LNCAP (cell line): ENCODE data around the gene VPS35.

ENCODE experiments used
- CTCF ChIP-seq: fragments of 450-650 bp; IDR thresholded peaks from 2 replicates; pipeline ENCODE4 v1.5.1; 2017; ENCODE audit warnings: mild to moderate bottlenecking

VPS35 gene

GRCh38 chr16:46673320-46674013 is 15.5 kb downstream of the VPS35 start:
- peak; percentile 96 for TF ChIP-seq CTCF

GRCh38 chr16:46662123-46662522 is 26.9 kb downstream of the VPS35 start:
- no peak for TF ChIP-seq CTCF

- no peak for TF ChIP-seq CTCF
Observed at GRCh38 chr16:46658925-46659324, 30.1 kb downstream of the VPS35 start.

- TF ChIP-seq CTCF, result no peak
Observed at GRCh38 chr16:46651305-46651704, 37.7 kb downstream of the VPS35 start.

- no peak for TF ChIP-seq CTCF
Observed at GRCh38 chr16:46650254-46650623, 38.7 kb downstream of the VPS35 start.

GRCh38 chr16:46649588-46650253 is 39.3 kb downstream of the VPS35 start:
- TF ChIP-seq CTCF, result no peak

GRCh38 chr16:46648656-46649055 is 40.3 kb downstream of the VPS35 start:
- no peak for TF ChIP-seq CTCF
